Subcutaneous abdominal adipose tissue (tissue), 5 donors: ENCODE measurements around the gene GCNT4.
A peak's percentile ranks its signal among the peaks of the same experiment; 100 is the strongest.
"Not testable (repeated sequence)": the region's sequence is repeated elsewhere in the genome, so short reads cannot be mapped to it uniquely, and the experiment has no call there.

Experiments used
- H3K27ac ChIP-seq: one replicate; pipeline ENCODE4 v1.7.0; 2013; ENCODE audit warnings: low read depth, mild to moderate bottlenecking, inconsistent platforms, low read length, moderate library complexity
- H3K27me3 ChIP-seq, 5 donors: one replicate each; pipeline ENCODE4 v1.7.0; 2013; ENCODE audit warnings: low read length in 5 of 5, inconsistent platforms in 1 of 5; ENCODE audit not compliant: control insufficient read depth in 5 of 5, insufficient read depth in 4 of 5
- H3K36me3 ChIP-seq, 5 donors: one replicate each; pipeline ENCODE4 v1.7.0; 2013; ENCODE audit warnings: low read length in 5 of 5; ENCODE audit not compliant: control insufficient read depth in 5 of 5, insufficient read depth in 5 of 5
- H3K4me1 ChIP-seq, 5 donors: one replicate each; pipeline ENCODE4 v1.7.0; 2013; ENCODE audit warnings: low read length in 5 of 5, mild to moderate bottlenecking in 3 of 5, moderate library complexity in 1 of 5; ENCODE audit not compliant: control insufficient read depth in 5 of 5, insufficient read depth in 5 of 5
- H3K4me3 ChIP-seq, 5 donors: one replicate each; pipeline ENCODE4 v1.7.0; 2013; ENCODE audit warnings: low read length in 5 of 5, low read depth in 1 of 5
- H3K9ac ChIP-seq, 5 donors: one replicate each; pipeline ENCODE4 v1.7.0; 2013; ENCODE audit warnings: low read length in 5 of 5, mild to moderate bottlenecking in 4 of 5, moderate library complexity in 3 of 5
- H3K9me3 ChIP-seq, 5 donors: one replicate each; pipeline ENCODE4 v1.7.0; 2013; ENCODE audit warnings: low read length in 5 of 5; ENCODE audit not compliant: control insufficient read depth in 5 of 5
- donor health status: healthy.
- donor health status: healthy.
- donor health status: healthy.
- donor health status: healthy.
- donor health status: healthy.

Gene GCNT4

GRCh38 chr5:75052192-75053053, at the start of gene GCNT4:
GCNT4 (minus strand) TSS chr5:75052558; CDS start chr5:75030037, 22,521 bp downstream.
- H3K4me3 ChIP-seq = peak within 1 kb of the TSS; percentile 51 to 87 (median 77)
- no peaks in the 10 kb centered on the region for H3K36me3 ChIP-seq
- peak within 1 kb of the TSS in 4 of 5 donors; percentile 38 to 60 (median 60) for H3K9ac ChIP-seq
- peak within 1 kb of the TSS; percentile 61 for H3K27ac ChIP-seq
- H3K9me3 ChIP-seq = no peaks in the 10 kb centered on the region
- H3K4me1 ChIP-seq = peaks cover 1 to 39% (median 18%) of the 10 kb centered on the region in 5 donors
- peaks cover 0 to 15% (median 2%) of the 10 kb centered on the region in 5 donors for H3K27me3 ChIP-seq

GRCh38 chr5:75095956-75096355, 43.6 kb upstream of the GCNT4 start:
- not testable (repeated sequence) for H3K9ac ChIP-seq, H3K4me1 ChIP-seq, H3K9me3 ChIP-seq, H3K27me3 ChIP-seq, H3K27ac ChIP-seq, H3K36me3 ChIP-seq, H3K4me3 ChIP-seq

- H3K27me3 ChIP-seq = no peaks in the 10 kb centered on the region
- no peak overlapping the region for H3K4me3 ChIP-seq
- H3K4me1 ChIP-seq = no peaks in the 10 kb centered on the region
- no peaks in the 10 kb centered on the region for H3K9me3 ChIP-seq
- H3K9ac ChIP-seq = no peak overlapping the region
- no peak overlapping the region for H3K27ac ChIP-seq
- no peaks in the 10 kb centered on the region for H3K36me3 ChIP-seq
Measured at GRCh38 chr5:75091597-75091996, 39.2 kb upstream of the GCNT4 start.

GRCh38 chr5:75089662-75090061, 37.3 kb upstream of the GCNT4 start:
- H3K27ac ChIP-seq = no peak overlapping the region
- no peaks in the 10 kb centered on the region for H3K9me3 ChIP-seq
- H3K27me3 ChIP-seq = no peaks in the 10 kb centered on the region
- no peak overlapping the region for H3K9ac ChIP-seq
- H3K4me1 ChIP-seq = no peaks in the 10 kb centered on the region
- no peak overlapping the region for H3K4me3 ChIP-seq
- no peaks in the 10 kb centered on the region for H3K36me3 ChIP-seq

GRCh38 chr5:75089137-75089536, 36.8 kb upstream of the GCNT4 start:
- Histone ChIP-seq H3K4me3 (no peak overlapping the region), H3K27me3 (no peaks in the 10 kb centered on the region), H3K9ac (no peak overlapping the region), H3K36me3 (no peaks in the 10 kb centered on the region), H3K27ac (no peak overlapping the region), H3K9me3 (no peaks in the 10 kb centered on the region), H3K4me1 (no peaks in the 10 kb centered on the region)

GRCh38 chr5:75088648-75089047, 36.3 kb upstream of the GCNT4 start:
- no peaks in the 10 kb centered on the region for H3K9me3 ChIP-seq
- H3K4me1 ChIP-seq = no peaks in the 10 kb centered on the region
- H3K36me3 ChIP-seq = no peaks in the 10 kb centered on the region
- no peak overlapping the region for H3K9ac ChIP-seq
- H3K27me3 ChIP-seq = no peaks in the 10 kb centered on the region
- H3K4me3 ChIP-seq = no peak overlapping the region
- no peak overlapping the region for H3K27ac ChIP-seq

- Histone ChIP-seq H3K27ac (no peak overlapping the region), H3K4me1 (no peaks in the 10 kb centered on the region), H3K9ac (no peak overlapping the region), H3K27me3 (no peaks in the 10 kb centered on the region), H3K9me3 (no peaks in the 10 kb centered on the region), H3K4me3 (no peak overlapping the region), H3K36me3 (no peaks in the 10 kb centered on the region)
Measured at GRCh38 chr5:75081510-75081909, 29.2 kb upstream of the GCNT4 start.

- H3K9ac ChIP-seq, H3K4me3 ChIP-seq, H3K27ac ChIP-seq, H3K36me3 ChIP-seq, H3K27me3 ChIP-seq, H3K9me3 ChIP-seq, H3K4me1 ChIP-seq: not testable (repeated sequence)
Measured at GRCh38 chr5:75079346-75079745, 27.0 kb upstream of the GCNT4 start.

- no peak overlapping the region for H3K9ac ChIP-seq
- no peaks in the 10 kb centered on the region for H3K27me3 ChIP-seq
- H3K27ac ChIP-seq = no peak overlapping the region
- H3K4me1 ChIP-seq = no peaks in the 10 kb centered on the region
- H3K9me3 ChIP-seq = no peaks in the 10 kb centered on the region
- H3K36me3 ChIP-seq = no peaks in the 10 kb centered on the region
- no peak overlapping the region for H3K4me3 ChIP-seq
Measured at GRCh38 chr5:75078027-75078426, 25.7 kb upstream of the GCNT4 start.

GRCh38 chr5:75072061-75072460, 19.7 kb upstream of the GCNT4 start:
- Histone ChIP-seq H3K27ac (no peak overlapping the region), H3K9me3 (no peaks in the 10 kb centered on the region)

More at GRCh38 chr5:75072061-75072460, 19.7 kb upstream of the GCNT4 start:
- no peaks in the 10 kb centered on the region for H3K36me3 ChIP-seq
- H3K27me3 ChIP-seq = no peaks in the 10 kb centered on the region
- H3K4me3 ChIP-seq = no peak overlapping the region
- no peaks in the 10 kb centered on the region for H3K4me1 ChIP-seq
- H3K9ac ChIP-seq = no peak overlapping the region
